HG03469 (cell line): Measurements from ENCODE around the gene PER2.
"Not testable (repeated sequence)": the region's sequence is repeated elsewhere in the genome, so short reads cannot be mapped to it uniquely, and the experiment has no call there.

Experiments used
- ATAC-seq: cut with Tn5 transposase; IDR thresholded peaks from one replicate; pipeline ENCODE4 v1.9.1; 2021; ENCODE audit warnings: mild to moderate bottlenecking, moderate library complexity, moderate number of reproducible peaks; ENCODE audit not compliant: unreplicated experiment

Gene PER2

GRCh38 chr2:238310721-238311120 is 22.3 kb upstream of the PER2 start:
- not testable (repeated sequence) for ATAC-seq

GRCh38 chr2:238308177-238308576 is 19.8 kb upstream of the PER2 start:
- no peak for ATAC-seq

DNA sequence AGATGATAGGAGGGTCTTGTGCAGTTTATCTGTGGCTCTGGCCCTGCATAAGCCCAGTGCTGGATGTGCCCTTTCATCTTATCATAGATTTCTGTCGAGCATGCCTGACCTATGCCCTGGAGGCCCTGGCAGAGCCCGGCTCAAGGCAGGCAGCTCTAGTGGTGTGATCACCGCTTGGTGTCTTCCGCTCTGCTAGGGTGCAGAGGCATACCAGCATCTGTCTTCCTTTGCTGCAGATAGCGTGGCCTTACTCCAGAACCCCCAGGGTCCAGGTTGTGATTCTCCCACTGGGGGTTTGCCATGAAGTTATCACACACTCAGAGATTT is 18.2 kb upstream of the PER2 start:
- ATAC-seq = no peak

DNA sequence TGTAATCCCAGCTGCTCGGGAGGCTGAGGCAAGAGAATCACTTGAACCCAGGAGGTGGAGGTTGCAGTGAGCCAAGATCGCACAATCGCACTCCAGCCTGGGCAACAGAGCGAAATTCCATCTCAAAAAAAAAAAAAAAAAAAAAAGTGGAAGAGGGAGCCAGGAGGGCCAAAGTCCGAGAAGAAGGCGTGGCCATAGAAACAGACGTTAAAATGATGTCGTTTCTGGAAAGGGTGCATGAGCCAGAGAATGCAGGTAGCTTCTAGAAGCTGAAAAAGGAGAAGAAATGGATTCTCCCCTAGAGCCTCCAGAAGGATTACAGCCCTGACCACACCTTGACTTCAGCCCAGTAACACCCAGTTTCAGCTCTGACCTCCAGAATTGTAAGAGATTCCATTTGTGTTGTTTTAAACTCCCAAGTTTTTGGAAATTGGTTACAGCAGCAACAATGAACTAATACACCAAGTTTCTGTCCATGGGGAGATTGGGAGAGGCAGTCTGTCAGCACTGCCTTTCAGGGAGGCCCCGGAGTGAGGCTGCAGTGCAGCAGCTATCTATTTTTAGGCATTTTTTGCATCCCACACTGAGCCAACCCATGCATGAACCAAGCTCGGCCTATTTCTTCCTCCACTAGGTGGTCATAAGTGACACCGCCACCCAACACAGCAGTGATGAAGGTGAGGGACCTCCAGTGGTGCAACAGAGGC is 17.7 kb upstream of the PER2 start:
- ATAC-seq = no peak

DNA sequence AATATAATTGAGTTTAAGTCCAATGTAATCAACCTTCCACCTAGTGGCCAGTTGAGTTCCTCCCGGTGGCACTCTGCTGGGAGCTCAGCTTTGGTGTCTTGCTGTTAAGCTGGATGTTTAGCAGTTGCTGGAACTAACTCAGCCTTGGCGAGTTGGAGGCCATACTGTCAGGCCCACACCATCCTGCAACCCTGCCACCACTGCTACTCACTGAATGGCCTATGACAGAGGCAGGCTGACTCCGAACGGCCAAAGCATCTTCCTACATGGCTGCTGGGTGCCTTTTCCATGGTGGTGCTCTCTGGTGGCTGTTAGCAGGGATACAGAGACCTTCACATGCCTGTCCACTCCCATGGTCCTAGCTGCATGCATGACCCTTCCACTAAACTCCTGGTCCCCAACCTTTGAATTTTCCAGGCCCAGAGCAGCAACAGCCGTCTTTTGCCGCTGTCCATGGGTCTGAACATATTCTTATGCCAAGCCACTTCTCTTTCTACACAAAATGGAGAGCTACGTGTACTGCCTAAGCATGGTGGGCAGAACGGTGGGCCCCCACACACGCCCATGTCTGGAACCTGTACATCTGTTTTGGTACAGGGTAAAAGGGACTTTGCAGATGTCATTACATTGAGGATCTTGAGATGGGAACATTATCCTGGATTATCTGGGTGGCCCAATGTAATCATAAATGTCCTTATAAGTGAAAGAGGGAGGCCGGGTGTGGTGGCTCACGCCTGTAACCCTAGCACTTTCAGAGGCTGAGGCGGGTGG is 16.9 kb upstream of the PER2 start:
- no peak for ATAC-seq

DNA sequence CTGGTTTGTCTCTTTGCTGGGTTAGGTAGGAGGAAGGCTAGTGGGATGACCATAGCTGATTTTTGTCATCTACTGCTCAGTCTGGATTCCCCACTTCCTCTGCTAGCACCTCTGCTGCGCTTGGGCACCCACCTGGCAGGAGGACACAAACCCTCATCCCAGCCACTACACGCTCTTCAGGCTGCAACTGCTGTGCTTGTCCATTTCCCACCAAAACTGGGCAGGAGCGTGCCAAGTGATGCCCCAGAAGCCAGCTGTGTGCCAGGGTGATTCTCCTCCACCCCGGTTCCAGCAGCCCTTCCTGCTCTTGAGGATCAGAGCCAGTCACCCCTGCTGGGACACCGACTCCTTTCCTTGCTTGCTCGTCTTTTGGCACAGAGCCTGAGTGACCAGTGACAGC is 15.7 kb upstream of the PER2 start:
- no peak for ATAC-seq

DNA sequence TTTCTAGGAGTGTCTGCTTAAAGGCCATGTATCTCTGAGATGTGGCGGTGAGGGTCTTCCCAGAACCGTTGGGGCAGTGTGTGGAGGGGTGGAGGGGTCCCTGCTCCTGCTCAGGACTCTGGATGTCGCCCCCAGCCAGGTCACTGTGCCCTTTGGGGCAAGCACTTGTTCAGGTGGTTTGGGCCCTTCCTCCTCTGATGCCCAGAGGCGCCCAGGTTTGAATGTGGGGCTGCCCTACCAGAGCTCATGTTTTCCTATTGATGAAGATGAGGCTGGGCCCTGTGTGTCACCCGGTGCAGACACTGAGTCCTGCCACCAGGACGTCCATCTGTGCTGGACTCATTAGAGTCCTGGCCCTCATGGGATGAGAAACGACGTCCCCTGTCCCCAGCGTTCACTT is 14.3 kb upstream of the PER2 start:
- ATAC-seq = no peak

- no peak for ATAC-seq
Measured at GRCh38 chr2:238302087-238302486, 13.7 kb upstream of the PER2 start.

DNA sequence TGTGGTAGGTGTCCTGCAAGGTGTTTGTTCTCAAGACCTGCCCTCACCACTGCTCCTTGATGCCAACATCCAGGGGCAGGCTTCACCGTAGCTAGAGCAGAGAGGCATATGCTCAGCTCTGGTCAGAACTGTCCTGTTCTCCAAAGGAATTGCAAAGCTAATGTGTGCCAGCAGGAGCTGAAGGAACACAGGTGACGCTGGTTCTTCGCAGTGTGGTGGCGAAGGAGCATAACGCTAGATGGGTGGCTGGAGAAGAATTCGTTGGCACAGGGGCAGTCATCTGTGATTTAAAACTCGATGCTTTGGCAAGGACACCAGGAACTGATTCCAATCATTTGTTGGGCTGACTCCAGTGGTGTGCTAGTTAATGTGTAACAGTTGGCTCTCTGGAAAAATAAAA is 11.4 kb upstream of the PER2 start:
- ATAC-seq = no peak

GRCh38 chr2:238296638-238297457 is 8.4 kb upstream of the PER2 start:
- no peak for ATAC-seq

- no peak for ATAC-seq
Measured at GRCh38 chr2:238295144-238296112, 7.0 kb upstream of the PER2 start.

DNA sequence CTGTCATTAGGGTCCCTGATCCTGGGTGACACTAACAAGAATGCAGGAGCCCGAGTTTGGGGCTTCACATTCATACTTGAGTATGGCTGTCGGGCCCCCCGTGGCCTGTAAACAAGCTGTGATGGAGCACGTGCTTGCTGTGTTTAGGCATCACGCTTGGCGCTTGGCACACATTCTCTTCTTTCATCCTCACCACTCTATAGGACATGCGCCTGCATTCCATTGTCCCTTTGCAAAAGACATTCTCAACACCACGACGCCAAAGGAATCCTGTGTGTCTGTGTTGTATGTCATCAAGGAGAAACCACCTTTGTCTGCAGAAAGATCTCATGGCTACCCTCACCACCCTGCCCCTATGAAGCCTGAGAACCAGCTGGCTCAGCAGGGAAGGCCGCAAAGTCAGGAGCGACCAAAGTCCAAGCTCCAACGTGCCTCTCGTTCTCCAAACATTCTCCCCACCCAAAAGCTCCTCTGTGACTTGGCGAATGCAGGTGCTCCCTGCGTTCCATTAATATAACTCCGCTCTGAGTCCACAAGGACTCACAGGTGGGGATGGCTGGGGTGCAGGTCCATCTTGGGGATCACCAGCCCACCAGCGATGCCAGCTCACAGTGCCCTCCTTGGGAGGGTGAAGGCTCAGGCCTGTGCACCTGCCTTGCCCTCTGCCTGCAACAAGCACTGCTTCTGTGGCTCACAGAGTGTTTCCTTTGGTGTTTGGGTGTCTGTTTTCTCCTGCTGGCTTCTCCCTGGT is 6.2 kb upstream of the PER2 start:
- ATAC-seq = no peak

GRCh38 chr2:238294046-238294392 is 5.6 kb upstream of the PER2 start:
- ATAC-seq = no peak

GRCh38 chr2:238291550-238292281 is 3.3 kb upstream of the PER2 start:
- no peak for ATAC-seq

GRCh38 chr2:238290715-238291549 is 2.5 kb upstream of the PER2 start:
- ATAC-seq = no peak

DNA sequence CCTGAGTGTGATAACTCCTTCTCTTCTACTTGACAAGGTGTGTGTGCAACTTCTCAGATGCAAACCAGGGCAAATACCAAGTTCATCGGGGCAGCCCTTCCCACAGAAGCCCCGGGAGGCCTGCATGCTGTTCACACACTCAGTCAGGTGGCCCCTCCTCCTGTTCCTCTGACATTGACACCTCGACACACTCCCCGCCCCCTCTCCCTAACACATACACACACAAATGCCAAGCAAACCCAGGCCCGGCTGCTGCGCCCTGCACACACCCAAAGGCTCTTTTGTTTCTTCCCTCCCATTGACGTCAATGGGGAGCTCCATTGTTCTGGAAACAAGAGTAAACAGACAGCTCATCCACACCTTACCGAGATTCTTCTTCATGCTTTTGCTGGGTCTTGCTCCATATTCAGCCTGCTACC is 1.7 kb upstream of the PER2 start:
- no peak for ATAC-seq

- ATAC-seq = no peak
Measured at GRCh38 chr2:238289574-238289973, 1.2 kb upstream of the PER2 start.
